Measurements from ENCODE around the gene SOCS1.

DNA sequence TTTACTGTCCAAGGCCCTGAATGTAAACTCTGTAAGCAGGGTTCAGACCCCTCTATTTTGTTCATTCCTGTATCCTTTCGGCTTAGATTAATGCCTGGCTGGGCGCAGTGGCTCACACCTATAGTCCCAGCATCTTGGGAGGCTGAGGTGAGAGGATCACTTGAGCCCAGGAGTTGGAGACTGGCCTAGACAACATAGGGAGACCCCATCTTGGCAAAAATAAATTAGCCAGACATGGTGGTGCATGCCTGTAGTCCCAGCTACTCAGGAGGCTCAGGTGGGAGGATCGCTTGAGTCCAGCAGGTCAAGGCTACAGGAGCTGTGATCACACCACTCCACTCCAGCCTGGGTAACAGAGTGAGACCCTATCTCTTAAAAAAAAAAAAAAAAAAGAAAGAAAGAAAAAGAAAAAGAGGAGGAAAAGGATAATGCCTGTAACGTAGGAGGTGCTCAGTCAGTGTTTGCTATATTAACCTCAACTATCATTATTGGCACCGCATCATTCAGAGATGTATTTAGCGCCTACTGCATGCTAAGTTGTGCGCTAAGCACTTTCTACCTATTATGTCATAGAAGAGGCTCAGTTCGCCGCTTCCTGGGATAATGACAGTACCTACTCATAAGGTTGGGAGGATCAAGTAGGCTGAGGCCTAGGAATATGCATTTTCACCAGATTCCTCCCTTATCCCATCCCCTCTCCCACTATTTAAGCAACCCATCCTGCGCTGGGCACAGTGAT lies 5.0 kb downstream of the SOCS1 start:
- TF ChIP-seq POLR2A (IDR thresholded peaks at IDR 0.05) (no peak), POLR2AphosphoS5 (IDR thresholded peaks at IDR 0.05) (peak in 1 of 3 donors; percentile 10)
